HG03175 (cell line): ENCODE measurements around the gene GOLGA8O.
"Not testable (repeated sequence)": the region's sequence is repeated elsewhere in the genome, so short reads cannot be mapped to it uniquely, and the experiment has no call there.

Experiments used
- ATAC-seq: cut with Tn5 transposase; IDR thresholded peaks from one replicate; pipeline ENCODE4 v1.9.1; 2021; ENCODE audit warnings: mild to moderate bottlenecking, moderate library complexity; ENCODE audit not compliant: unreplicated experiment

The GOLGA8O gene, protein sequence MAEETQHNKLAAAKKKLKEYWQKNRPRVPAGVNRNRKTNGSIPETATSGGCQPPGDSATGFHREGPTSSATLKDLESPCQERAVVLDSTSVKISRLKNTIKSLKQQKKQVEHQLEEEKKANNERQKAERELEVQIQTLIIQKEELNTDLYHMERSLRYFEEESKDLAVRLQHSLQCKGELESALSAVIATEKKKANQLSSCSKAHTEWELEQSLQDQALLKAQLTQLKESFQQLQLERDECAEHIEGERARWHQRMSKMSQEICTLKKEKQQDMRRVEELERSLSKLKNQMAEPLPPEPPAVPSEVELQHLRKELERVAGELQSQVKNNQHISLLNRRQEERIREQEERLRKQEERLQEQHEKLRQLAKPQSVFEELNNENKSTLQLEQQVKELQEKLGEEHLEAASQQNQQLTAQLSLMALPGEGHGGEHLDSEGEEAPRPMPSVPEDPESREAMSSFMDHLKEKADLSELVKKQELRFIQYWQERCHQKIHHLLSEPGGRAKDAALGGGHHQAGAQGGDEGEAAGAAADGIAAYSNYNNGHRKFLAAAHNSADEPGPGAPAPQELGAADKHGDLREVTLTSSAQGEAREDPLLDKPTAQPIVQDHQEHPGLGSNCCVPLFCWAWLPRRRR

DNA sequence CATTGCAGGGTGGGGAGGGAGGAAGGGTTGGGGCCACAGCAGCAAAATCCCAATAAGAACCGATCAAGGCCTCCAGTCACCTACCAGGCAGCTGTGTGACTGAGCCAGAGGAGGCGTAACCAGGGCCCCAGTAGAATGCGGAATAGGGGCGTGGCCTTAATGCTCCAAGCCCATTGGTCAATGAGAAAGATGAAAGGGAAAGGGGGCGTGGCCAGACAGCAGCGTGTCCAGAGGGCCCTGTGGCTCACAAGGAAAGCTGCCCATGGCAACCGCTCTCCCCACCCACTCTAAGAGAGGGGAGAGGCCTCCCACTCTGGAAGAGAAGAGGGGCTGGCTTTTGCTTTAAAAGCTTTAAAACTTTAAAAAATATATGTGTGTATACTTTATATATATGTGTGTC lies at the start of gene GOLGA8O:
GOLGA8O (minus strand) TSS at position 101 of the 400 bp plus-strand sequence; CDS start at position 3, 98 bp downstream.
- ATAC-seq: not testable (repeated sequence)

DNA sequence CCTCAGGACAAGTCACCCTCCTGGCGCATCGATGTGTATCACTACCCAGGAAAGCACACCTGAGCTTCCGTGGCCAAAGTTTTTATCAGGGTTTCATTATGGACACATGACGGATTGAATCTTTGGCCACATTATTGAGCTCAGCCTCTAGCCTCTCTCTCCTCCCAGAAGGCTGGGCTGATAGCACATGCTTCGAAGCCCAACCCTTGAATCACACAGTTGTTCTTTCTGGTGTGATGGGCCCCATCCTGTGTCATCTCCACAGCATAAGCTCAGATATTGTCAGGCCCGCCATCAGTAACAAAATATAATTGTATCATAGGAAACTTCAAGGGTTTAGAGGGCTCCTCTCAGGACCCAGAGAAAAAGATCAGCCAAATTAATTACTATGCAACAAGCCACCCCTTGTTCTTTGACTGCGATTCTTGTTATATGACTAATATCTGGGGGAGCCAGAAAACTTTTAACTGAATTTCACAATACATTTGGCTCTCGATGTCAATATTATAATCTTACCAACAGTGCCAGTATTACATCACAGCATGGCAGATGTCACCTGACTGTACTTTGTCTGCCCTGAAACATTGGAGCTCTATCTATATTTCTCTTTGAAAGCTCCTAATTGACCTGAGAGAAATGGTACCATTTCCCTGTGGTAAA lies 48.8 kb upstream of the GOLGA8O start:
- not testable (repeated sequence) for ATAC-seq

DNA sequence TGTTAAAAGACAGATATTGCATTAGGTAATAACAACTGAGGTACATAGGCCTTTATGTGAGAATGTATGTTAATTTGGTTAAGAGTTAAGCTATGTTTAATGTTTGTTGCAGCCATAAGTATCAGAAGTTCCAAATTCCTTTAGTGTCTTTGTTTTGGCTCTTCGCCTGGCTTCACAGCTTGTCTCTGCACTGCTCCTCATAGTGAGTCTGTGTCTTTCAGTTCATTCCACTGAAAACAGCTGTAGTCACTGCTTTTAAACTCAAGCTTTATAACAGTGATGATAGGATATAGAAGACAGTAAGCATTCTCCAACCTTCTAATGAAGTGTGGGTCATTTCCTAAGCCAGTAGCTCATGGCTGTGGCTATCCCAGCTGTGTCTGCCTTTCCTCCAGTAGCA lies 47.5 kb upstream of the GOLGA8O start:
- ATAC-seq: not testable (repeated sequence)

DNA sequence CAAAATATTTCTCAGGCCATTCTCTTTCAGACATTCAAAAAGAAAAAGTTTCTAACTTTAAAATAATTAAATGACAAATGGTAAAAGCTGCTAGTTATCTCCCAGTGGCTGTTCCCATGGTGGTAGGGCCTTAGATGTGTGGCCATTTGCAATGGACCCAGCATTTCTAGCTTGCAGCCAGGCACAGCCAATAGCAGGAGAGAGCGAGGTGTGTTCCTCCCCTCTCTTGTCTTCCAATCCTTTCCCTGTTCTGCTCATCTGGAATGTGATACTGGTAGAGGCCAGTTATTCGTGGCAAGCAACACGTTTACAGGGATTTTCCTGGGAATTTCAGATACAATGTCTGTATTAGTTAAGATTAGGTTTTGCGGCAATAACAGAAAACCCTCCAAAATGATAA lies 37.3 kb upstream of the GOLGA8O start:
- ATAC-seq: not testable (repeated sequence)

DNA sequence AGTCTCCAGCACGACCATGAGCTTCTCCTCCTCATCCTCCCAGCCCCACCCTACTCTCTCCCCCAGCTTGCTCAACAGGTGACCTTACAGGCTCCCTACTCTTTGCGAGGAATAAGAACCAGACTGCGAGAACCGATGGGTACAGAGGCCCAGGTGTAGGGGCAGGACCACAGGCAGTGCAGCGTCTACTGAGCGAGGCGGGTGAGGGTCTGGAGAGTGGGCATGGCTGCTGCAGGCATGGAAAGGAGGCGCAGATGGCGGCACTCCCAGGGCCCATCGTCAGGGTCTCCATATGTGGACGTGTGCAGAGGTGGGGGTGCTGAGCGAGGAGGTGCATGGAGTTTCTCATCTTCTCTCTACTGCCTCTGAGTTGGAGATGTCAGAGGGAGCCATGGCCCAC lies 31.0 kb upstream of the GOLGA8O start:
- not testable (repeated sequence) for ATAC-seq

DNA sequence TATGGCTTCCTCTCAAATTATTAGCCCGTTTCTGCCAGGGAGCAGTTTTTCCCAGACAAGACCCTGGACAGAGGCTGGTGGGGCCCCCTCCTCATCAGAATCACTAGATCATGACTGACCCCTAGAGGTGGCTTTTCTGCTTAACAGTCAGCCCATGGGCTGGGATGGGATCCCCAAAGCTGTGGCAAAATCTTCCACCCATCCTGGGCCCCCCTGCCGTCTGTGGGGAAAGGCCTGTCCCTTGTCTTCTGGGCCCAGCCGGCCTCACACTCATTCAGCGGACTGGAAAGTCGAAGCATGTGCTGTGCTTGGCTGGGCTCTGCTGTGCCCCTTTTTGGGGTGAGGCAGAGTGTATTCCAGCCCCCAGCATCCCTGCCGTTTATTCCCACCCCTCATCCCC lies 27.9 kb upstream of the GOLGA8O start:
- not testable (repeated sequence) for ATAC-seq

DNA sequence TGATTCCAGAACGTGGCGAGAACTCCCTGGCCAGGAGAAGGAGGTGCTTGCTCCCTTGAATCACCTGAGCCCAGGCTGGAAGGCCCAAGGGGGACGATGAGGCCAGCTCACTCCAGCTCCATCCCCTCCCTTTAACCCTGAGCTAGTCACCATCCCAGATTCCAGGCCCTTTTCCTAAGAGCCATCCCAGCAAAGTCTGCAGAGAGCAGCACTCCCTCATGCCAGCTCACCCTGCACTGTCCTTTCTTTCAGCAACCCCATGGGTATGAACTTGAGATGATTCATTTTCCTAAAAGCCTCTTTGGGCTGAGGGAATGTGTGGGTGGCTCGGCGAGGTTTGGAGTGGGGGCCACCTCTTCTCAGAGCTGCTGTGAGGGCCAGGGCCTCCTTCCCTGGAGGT lies 26.2 kb upstream of the GOLGA8O start:
- not testable (repeated sequence) for ATAC-seq

DNA sequence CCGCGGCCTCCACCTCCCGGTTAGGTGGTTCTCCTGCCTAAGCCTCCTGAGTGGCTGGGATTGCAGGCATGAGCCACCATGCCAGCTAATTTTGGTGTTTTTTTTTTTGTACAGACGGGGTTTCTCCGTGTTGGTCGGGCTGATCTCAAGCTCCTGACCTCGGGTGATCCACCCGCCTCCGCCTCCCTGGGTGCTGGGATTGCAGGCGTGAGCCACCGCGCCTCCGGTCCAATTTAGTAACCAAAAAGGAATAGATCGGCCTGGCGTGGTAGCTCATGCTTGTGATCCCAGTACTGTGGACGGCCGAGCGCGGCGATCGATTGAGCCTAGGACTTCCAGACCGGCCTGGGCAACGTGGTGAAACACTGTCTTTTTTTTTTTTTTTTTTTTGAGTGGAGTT lies 12.6 kb upstream of the GOLGA8O start:
- not testable (repeated sequence) for ATAC-seq

DNA sequence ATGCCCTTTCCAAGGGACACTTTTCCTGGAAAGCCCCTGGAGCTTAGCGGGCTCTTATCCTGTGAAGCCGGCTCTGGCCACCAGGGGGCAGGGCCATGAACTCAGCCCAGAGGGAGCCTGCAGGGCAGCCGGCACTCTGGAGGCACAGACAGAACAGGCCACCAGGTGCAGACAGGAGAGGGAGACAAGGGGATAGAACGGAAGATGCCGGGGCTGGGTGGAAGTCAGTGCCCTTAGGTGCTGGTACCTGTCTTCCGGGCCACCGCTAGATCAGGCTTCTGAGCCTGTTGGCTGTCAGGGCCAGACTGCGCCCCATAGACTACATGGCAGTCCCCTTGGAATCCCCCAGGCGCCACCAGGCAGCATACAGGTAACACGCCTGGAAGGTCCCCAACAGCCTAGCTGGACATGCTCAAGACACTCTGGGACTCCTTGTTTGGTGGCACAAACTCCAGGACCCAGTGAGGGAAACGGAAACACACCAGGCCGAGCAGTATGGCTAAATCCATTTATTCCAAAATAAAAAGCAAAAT lies 14.9 kb downstream of the GOLGA8O start:
- ATAC-seq: not testable (repeated sequence)

DNA sequence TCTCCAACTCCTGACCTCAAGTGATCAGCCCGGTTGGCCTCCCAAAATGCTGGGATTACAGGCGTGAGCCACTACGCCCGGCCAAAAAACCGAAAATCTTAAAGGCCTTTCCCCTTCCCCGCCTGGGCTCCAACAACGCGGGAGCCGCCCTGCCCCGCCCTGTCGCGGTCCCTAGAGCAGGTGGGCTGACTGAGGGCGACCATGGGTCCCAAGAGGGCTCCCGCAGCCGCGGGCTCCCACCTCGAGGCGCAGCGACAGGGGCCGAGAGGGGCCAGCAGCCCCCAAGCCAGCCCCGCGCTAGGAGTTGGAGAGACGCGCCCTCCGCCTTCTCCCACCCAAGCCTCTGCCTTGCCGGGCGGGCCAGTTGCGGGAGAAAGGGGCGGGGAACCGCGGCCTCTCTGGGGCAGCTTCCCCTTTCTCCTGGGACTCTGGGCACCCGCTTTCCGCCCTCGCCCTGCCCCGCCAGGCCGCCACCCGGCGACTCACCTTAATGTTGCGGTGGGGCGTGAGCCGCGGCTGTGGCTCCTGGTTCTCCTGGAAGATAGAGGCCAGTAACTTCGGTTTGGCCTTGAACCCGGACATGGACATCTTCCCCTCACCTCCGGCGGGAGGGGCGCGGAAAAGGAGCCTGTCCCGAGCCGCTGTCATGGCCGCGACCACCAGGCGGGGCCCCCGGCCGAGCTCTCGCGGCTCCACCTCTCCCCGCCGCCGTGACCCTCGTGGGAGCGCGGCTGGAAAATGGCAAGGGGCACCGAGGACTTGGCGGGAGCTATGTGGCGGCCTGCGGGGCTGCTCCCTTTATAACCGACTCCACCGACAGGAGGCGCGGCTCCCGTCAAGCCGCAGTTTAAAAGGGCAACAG lies 21.1 kb downstream of the GOLGA8O start:
- peak; percentile 59 for ATAC-seq

DNA sequence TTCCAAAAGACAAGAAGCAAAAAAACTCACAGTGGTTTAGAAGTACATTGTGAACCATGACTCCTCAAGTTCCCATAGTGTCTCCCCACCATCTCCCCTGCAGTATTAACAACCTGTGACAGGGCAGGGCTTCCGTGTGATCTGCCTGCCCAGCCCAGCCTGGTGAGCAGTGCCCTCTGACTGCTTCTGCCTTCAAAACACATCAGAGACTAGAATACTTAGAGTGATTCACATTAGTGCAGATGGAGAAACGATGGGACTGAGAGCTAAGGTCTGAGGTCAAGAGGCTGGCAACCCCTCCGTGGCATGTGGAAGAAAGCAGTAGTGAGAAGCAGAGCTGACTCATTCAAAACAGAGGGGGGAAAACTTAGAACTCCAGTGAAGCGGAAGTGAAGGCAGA lies 27.8 kb downstream of the GOLGA8O start:
- ATAC-seq: not testable (repeated sequence)

DNA sequence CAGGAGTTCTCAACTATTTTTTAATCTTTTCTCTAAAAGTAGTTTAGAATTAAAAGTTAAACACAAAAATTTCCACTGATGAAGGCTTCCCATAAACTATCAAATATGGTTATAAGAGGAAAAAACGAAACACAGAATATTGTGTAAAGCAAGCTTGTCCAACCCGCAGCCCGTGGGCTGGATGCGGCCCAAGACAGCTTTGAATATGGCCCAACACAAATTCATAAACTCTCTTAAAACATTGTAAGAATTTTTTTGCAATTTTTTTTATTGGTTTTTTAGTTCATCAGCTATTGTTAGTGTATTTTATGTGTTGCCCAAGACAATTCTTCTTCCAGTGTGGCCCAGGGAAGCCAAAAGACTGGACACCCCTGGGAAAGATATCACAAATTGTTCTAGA lies 28.9 kb downstream of the GOLGA8O start:
- ATAC-seq: not testable (repeated sequence)

DNA sequence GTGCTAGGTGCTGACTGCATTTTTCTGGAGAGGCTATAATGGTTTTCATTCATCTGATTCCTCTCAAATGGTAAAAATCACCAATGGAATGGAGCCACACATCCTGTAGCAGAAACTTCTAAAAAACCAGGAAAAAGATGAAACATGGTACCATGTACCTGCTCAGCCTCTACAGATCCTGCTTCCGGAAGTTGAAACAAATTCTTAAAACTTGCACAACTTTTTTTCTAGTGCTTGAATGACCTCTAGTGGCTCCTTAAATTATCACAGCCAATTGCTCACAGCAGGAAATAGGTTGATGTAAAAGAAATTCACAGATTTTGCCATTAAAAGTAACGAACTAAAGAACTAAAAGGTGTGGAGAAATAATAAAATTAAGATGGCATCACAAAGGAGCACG lies 47.5 kb downstream of the GOLGA8O start:
- not testable (repeated sequence) for ATAC-seq

DNA sequence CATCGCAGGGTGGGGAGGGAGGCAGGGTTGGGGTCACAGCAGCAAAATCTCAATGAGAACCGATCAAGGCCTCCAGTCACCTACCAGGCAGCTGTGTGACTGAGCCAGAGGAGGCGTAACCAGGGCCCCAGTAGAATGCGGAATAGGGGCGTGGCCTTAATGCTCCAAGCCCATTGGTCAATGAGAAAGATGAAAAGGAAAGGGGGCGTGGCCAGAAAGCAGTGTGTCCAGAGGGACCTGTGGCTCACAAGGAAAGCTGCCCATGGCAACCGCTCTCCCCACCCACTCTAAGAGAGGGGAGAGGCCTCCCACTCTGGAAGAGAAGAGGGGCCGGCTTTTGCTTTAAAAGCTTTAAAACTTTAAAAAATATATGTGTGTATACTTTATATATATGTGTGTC lies 52.2 kb downstream of the GOLGA8O start, which contains the start of gene GOLGA8K:
GOLGA8K (minus strand) TSS at position 101 of the 400 bp plus-strand sequence; CDS start at position 3, 98 bp downstream.
- not testable (repeated sequence) for ATAC-seq

DNA sequence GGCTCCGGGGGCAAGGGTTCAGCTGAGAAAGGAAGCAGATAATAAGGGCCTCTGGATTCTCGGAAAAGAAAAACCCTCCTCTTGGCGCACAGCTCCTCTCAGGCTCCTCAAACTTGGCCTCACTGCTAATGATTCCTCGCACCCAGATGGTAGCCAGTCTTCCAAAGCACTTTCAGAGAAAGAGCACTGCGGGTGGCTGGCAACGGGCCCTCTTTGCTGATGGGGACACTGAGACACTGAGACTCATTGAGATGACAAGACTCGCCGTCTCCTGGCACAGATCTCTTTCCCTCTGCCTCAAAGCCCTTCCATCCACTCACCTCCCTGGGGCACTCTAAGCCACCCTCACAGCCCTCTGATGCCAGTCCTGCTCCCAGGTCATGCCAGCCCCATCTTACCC lies 58.9 kb downstream of the GOLGA8O start:
- ATAC-seq: not testable (repeated sequence)
